Stimulated activated naive B cell treated with anti-CD40 and anti-IgM and Interleukin-4, amounts not matched to agents 10 μg/mL and 1 μg/mL and 100 μg/mL, for 72 hours (primary cell): ENCODE measurements around the gene MREG.
"Not testable (repeated sequence)": the region's sequence is repeated elsewhere in the genome, so short reads cannot be mapped to it uniquely, and the experiment has no call there.

Experiments used
- ATAC-seq, 2 donors: fragments of 150-1000 bp; cut with Tn5 transposase; replicated peaks; 2 replicates each; pipeline ENCODE4 v1.10.0; 2021; ENCODE audit warnings: moderate library complexity in 1 of 2
- DNase-seq: peaks from one replicate; pipeline ENCODE4 v3.0.0; 2021
- H3K27ac Mint-ChIP-seq: one replicate; pipeline ENCODE4 v1.8.0; 2022; ENCODE audit warnings: mild to moderate bottlenecking, mixed read lengths
- H3K27me3 Mint-ChIP-seq, 2 donors: one replicate each; pipeline ENCODE4 v1.8.0; 2022; ENCODE audit warnings: mixed read lengths in 2 of 2
- H3K36me3 Mint-ChIP-seq, 2 donors: one replicate each; pipeline ENCODE4 v1.8.0; 2022; ENCODE audit warnings: mixed read lengths in 2 of 2, mild to moderate bottlenecking in 1 of 2
- H3K4me1 Mint-ChIP-seq, 2 donors: one replicate each; pipeline ENCODE4 v1.8.0; 2022; ENCODE audit warnings: mixed read lengths in 2 of 2, mild to moderate bottlenecking in 1 of 2
- H3K4me3 Mint-ChIP-seq, 2 donors: one replicate each; pipeline ENCODE4 v1.8.0; 2022; ENCODE audit warnings: mild to moderate bottlenecking in 2 of 2, mixed read lengths in 2 of 2, moderate library complexity in 1 of 2
- H3K9me3 Mint-ChIP-seq, 2 donors: one replicate each; pipeline ENCODE4 v1.8.0; 2022; ENCODE audit warnings: mixed read lengths in 2 of 2, mild to moderate bottlenecking in 1 of 2

The MREG gene

GRCh38 chr2:216012830-216013079 lies 596 bp downstream of the MREG start:
- DNase-seq (no peak), ATAC-seq (no peak)
- peak overlapping the region; percentile 88 to 98 for H3K4me3 Mint-ChIP-seq
- peaks cover 4 to 8% of the 10 kb centered on the region in 2 donors for H3K9me3 Mint-ChIP-seq
- peak overlapping the region; percentile 94 for H3K27ac Mint-ChIP-seq
- peaks cover 36 to 48% of the 10 kb centered on the region in 2 donors for H3K36me3 Mint-ChIP-seq
- peaks cover 34 to 78% of the 10 kb centered on the region in 2 donors for H3K4me1 Mint-ChIP-seq
- no peaks in the 10 kb centered on the region for H3K27me3 Mint-ChIP-seq

- peak overlapping the region; percentile 94 for H3K27ac Mint-ChIP-seq
- ATAC-seq: no peak
- no peaks in the 10 kb centered on the region for H3K27me3 Mint-ChIP-seq
- no peak for DNase-seq
- peak overlapping the region; percentile 88 to 98 for H3K4me3 Mint-ChIP-seq
- H3K36me3 Mint-ChIP-seq: peaks cover 36 to 45% of the 10 kb centered on the region in 2 donors
- peaks cover 4 to 8% of the 10 kb centered on the region in 2 donors for H3K9me3 Mint-ChIP-seq
- H3K4me1 Mint-ChIP-seq: peaks cover 32 to 76% of the 10 kb centered on the region in 2 donors
These were observed 1.1 kb downstream of the MREG start for GRCh38 chr2:216012133-216012829.

GRCh38 chr2:216009215-216009614 lies 4.1 kb downstream of the MREG start:
- Mint-ChIP-seq H3K36me3 (peaks cover 34 to 39% of the 10 kb centered on the region in 2 donors), H3K4me3 (peak overlapping the region; percentile 21 to 67), H3K4me1 (peaks cover 28 to 47% of the 10 kb centered on the region in 2 donors)
- ATAC-seq, H3K27ac Mint-ChIP-seq, H3K27me3 Mint-ChIP-seq, DNase-seq, H3K9me3 Mint-ChIP-seq: not testable (repeated sequence)

GRCh38 chr2:216008387-216008786 lies 5.0 kb downstream of the MREG start:
- H3K4me1 Mint-ChIP-seq: peaks cover 33 to 44% of the 10 kb centered on the region in 2 donors
- H3K27ac Mint-ChIP-seq: peak overlapping the region; percentile 65
- ATAC-seq (no peak), DNase-seq (no peak)
- peaks cover 0 to 5% of the 10 kb centered on the region in 2 donors for H3K9me3 Mint-ChIP-seq
- H3K36me3 Mint-ChIP-seq: peaks cover 42 to 48% of the 10 kb centered on the region in 2 donors
- H3K27me3 Mint-ChIP-seq: no peaks in the 10 kb centered on the region
- H3K4me3 Mint-ChIP-seq: peak overlapping the region in 1 of 2 donors; percentile 6

- Mint-ChIP-seq H3K36me3 (peaks cover 30 to 41% of the 10 kb centered on the region in 2 donors), H3K9me3 (peaks cover 0 to 5% of the 10 kb centered on the region in 2 donors), H3K4me3 (peak overlapping the region; percentile 74 to 76), H3K27me3 (no peaks in the 10 kb centered on the region), H3K27ac (peak overlapping the region; percentile 96), H3K4me1 (peaks cover 32 to 41% of the 10 kb centered on the region in 2 donors)
- ATAC-seq (peak; percentile 67 to 69), DNase-seq (peak; percentile 83)
These were observed 7.1 kb downstream of the MREG start for GRCh38 chr2:216006164-216006663.

GRCh38 chr2:216004697-216005283 lies 8.6 kb downstream of the MREG start:
- Mint-ChIP-seq H3K36me3 (peaks cover 24 to 35% of the 10 kb centered on the region in 2 donors), H3K9me3 (peaks cover 0 to 5% of the 10 kb centered on the region in 2 donors), H3K4me3 (peak overlapping the region; percentile 76 to 79), H3K4me1 (peaks cover 20 to 37% of the 10 kb centered on the region in 2 donors), H3K27ac (peak overlapping the region; percentile 98), H3K27me3 (no peaks in the 10 kb centered on the region)
- ATAC-seq: peak; percentile 78 to 82
- DNase-seq: peak; percentile 69

- ATAC-seq: no peak
- peaks cover 0 to 5% of the 10 kb centered on the region in 2 donors for H3K9me3 Mint-ChIP-seq
- peaks cover 13 to 37% of the 10 kb centered on the region in 2 donors for H3K4me1 Mint-ChIP-seq
- no peaks in the 10 kb centered on the region for H3K27me3 Mint-ChIP-seq
- no peak for DNase-seq
- peak overlapping the region; percentile 98 for H3K27ac Mint-ChIP-seq
- H3K36me3 Mint-ChIP-seq: peaks cover 17 to 29% of the 10 kb centered on the region in 2 donors
- peak overlapping the region; percentile 76 to 79 for H3K4me3 Mint-ChIP-seq
These were observed 9.3 kb downstream of the MREG start for GRCh38 chr2:216003876-216004696.

GRCh38 chr2:216002693-216003092 lies 10.7 kb downstream of the MREG start:
- H3K36me3 Mint-ChIP-seq: peaks cover 19 to 30% of the 10 kb centered on the region in 2 donors
- H3K9me3 Mint-ChIP-seq: peaks cover 0 to 5% of the 10 kb centered on the region in 2 donors
- no peaks in the 10 kb centered on the region for H3K27me3 Mint-ChIP-seq
- H3K27ac Mint-ChIP-seq: no peak overlapping the region
- H3K4me3 Mint-ChIP-seq: peak overlapping the region; percentile 77 to 79
- DNase-seq (no peak), ATAC-seq (no peak)
- peaks cover 2 to 37% of the 10 kb centered on the region in 2 donors for H3K4me1 Mint-ChIP-seq

GRCh38 chr2:216002101-216002678 lies 11.2 kb downstream of the MREG start:
- Mint-ChIP-seq H3K27ac (no peak overlapping the region), H3K9me3 (peaks cover 0 to 5% of the 10 kb centered on the region in 2 donors), H3K27me3 (no peaks in the 10 kb centered on the region), H3K4me1 (peaks cover 0 to 40% of the 10 kb centered on the region in 2 donors), H3K4me3 (peak overlapping the region; percentile 77 to 79), H3K36me3 (peaks cover 24 to 35% of the 10 kb centered on the region in 2 donors)
- DNase-seq (no peak), ATAC-seq (no peak)

- H3K27me3 Mint-ChIP-seq: no peaks in the 10 kb centered on the region
- ATAC-seq: peak; percentile 12 to 26
- H3K9me3 Mint-ChIP-seq: peaks cover 0 to 5% of the 10 kb centered on the region in 2 donors
- H3K4me1 Mint-ChIP-seq: peaks cover 0 to 34% of the 10 kb centered on the region in 2 donors
- H3K27ac Mint-ChIP-seq: no peak overlapping the region
- H3K36me3 Mint-ChIP-seq: peaks cover 29 to 38% of the 10 kb centered on the region in 2 donors
- no peak for DNase-seq
- peak overlapping the region in 1 of 2 donors; percentile 79 for H3K4me3 Mint-ChIP-seq
These were observed 11.9 kb downstream of the MREG start for GRCh38 chr2:216001216-216002100.

GRCh38 chr2:215998636-215999035 lies 14.7 kb downstream of the MREG start:
- peaks cover 40 to 52% of the 10 kb centered on the region in 2 donors for H3K36me3 Mint-ChIP-seq
- H3K27me3 Mint-ChIP-seq: no peaks in the 10 kb centered on the region
- peaks cover 17 to 24% of the 10 kb centered on the region in 2 donors for H3K4me1 Mint-ChIP-seq

GRCh38 chr2:215997219-215997618 lies 16.1 kb downstream of the MREG start:
- Mint-ChIP-seq H3K36me3 (peaks cover 48 to 53% of the 10 kb centered on the region in 2 donors), H3K27ac (peak overlapping the region; percentile 42), H3K27me3 (no peaks in the 10 kb centered on the region), H3K4me3 (no peak overlapping the region), H3K4me1 (peaks cover 16 to 32% of the 10 kb centered on the region in 2 donors), H3K9me3 (peaks cover 0 to 4% of the 10 kb centered on the region in 2 donors)
- ATAC-seq (no peak), DNase-seq (no peak)

More at GRCh38 chr2:215998636-215999035, 14.7 kb downstream of the MREG start:
- H3K27ac Mint-ChIP-seq: no peak overlapping the region
- peaks cover 0 to 4% of the 10 kb centered on the region in 2 donors for H3K9me3 Mint-ChIP-seq
- no peak overlapping the region for H3K4me3 Mint-ChIP-seq
- no peak for ATAC-seq
- DNase-seq: no peak

GRCh38 chr2:215994911-215995310 lies 18.4 kb downstream of the MREG start:
- peaks cover 71 to 76% of the 10 kb centered on the region in 2 donors for H3K36me3 Mint-ChIP-seq
- peaks cover 27 to 53% of the 10 kb centered on the region in 2 donors for H3K4me1 Mint-ChIP-seq

More at GRCh38 chr2:215994911-215995310, 18.4 kb downstream of the MREG start:
- Mint-ChIP-seq H3K27me3 (no peaks in the 10 kb centered on the region), H3K27ac (no peak overlapping the region), H3K4me3 (no peak overlapping the region), H3K9me3 (peaks cover 12 to 17% of the 10 kb centered on the region in 2 donors)
- ATAC-seq: no peak
- no peak for DNase-seq
